ENCODE results near the gene CNIH2.

- TF ChIP-seq CTCF (IDR thresholded peaks at IDR 0.05; ENCODE audit: poor library complexity, severe bottlenecking) (no peak), MXI1 (conservative IDR thresholded peaks at IDR 0.05; ENCODE audit: poor library complexity, severe bottlenecking) (no peak), POLR2AphosphoS5 (IDR thresholded peaks at IDR 0.05) (no peak), RAD21 (conservative IDR thresholded peaks at IDR 0.05) (no peak), EP300 (conservative IDR thresholded peaks at IDR 0.05; ENCODE audit: poor library complexity, severe bottlenecking) (no peak), TAF1 (IDR thresholded peaks at IDR 0.05; ENCODE audit: low read depth) (no peak)
- TF ChIP-seq, protein P1, sequence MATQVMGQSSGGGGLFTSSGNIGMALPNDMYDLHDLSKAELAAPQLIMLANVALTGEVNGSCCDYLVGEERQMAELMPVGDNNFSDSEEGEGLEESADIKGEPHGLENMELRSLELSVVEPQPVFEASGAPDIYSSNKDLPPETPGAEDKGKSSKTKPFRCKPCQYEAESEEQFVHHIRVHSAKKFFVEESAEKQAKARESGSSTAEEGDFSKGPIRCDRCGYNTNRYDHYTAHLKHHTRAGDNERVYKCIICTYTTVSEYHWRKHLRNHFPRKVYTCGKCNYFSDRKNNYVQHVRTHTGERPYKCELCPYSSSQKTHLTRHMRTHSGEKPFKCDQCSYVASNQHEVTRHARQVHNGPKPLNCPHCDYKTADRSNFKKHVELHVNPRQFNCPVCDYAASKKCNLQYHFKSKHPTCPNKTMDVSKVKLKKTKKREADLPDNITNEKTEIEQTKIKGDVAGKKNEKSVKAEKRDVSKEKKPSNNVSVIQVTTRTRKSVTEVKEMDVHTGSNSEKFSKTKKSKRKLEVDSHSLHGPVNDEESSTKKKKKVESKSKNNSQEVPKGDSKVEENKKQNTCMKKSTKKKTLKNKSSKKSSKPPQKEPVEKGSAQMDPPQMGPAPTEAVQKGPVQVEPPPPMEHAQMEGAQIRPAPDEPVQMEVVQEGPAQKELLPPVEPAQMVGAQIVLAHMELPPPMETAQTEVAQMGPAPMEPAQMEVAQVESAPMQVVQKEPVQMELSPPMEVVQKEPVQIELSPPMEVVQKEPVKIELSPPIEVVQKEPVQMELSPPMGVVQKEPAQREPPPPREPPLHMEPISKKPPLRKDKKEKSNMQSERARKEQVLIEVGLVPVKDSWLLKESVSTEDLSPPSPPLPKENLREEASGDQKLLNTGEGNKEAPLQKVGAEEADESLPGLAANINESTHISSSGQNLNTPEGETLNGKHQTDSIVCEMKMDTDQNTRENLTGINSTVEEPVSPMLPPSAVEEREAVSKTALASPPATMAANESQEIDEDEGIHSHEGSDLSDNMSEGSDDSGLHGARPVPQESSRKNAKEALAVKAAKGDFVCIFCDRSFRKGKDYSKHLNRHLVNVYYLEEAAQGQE (IDR thresholded peaks at IDR 0.05; ENCODE audit: borderline replicate concordance) = no peak
Observed at GRCh38 chr11:66333220-66333877, 55.4 kb downstream of the CNIH2 start.

Measured in neural cell (in vitro differentiated cells).